Fibroblast of the aortic adventitia (primary cell): ENCODE measurements around the gene ADCY2. TPM values are rescaled to one million over a fixed set of nuclear protein-coding genes. Genes with fewer than 3 reads are reported as not detected.

Experiments
- DNase-seq: peaks from one replicate; pipeline ENCODE4 v3.0.0-alpha.2; 2010; ENCODE audit warnings: low read depth
- H3K4me3 ChIP-seq: 2 replicates; pipeline ENCODE4 v1.5.1; 2011; ENCODE audit warnings: low read depth, mild to moderate bottlenecking, control low read depth, low read length, moderate library complexity
- total RNA-seq: library from RNA; depleted of rRNA; stranded (reverse); fragments of >200 nt; gene quantifications from 2 replicates; pipeline ENCODE4 v1.2.3, GENCODE V29; 2012; ENCODE audit warnings: low replicate concordance
- TF ChIP-seq, protein P1 (sequence below): IDR thresholded peaks from 2 replicates; pipeline ENCODE4 v1.5.1; 2011; ENCODE audit warnings: mild to moderate bottlenecking, low read length, control low read depth, inconsistent platforms; ENCODE audit not compliant: insufficient read depth

ADCY2 gene
- total RNA-seq, 1 donor, result 0.09 TPM

DNA sequence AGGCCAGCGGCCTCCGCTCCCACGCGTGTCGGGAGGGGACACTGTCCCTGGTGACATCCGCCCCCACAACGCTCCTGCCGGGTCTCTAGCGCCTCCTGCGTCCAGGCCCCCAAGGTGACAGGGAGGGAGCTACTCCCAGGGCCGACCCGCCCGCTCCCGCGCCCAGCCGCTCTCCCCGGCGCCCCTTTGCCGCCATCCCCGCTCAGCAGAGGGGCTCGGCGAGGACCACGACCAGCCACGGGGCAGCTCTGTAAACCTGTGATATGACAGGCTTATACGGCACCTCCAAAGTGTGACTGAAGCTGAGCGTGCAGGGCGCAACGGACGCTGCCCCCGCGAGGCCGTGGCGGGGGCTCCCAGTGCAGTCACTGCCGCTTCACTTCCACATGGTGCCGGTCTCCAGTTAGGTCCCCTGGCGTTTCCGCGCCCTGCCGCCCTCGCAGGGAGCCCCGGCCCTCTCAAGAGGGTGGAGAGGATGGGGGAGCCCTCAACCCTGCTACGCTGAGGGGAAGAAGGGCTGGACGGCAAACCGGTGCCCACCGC is 978 bp upstream of the ADCY2 start:
- H3K4me3 ChIP-seq, result no peak overlapping the region
- TF ChIP-seq, protein P1, sequence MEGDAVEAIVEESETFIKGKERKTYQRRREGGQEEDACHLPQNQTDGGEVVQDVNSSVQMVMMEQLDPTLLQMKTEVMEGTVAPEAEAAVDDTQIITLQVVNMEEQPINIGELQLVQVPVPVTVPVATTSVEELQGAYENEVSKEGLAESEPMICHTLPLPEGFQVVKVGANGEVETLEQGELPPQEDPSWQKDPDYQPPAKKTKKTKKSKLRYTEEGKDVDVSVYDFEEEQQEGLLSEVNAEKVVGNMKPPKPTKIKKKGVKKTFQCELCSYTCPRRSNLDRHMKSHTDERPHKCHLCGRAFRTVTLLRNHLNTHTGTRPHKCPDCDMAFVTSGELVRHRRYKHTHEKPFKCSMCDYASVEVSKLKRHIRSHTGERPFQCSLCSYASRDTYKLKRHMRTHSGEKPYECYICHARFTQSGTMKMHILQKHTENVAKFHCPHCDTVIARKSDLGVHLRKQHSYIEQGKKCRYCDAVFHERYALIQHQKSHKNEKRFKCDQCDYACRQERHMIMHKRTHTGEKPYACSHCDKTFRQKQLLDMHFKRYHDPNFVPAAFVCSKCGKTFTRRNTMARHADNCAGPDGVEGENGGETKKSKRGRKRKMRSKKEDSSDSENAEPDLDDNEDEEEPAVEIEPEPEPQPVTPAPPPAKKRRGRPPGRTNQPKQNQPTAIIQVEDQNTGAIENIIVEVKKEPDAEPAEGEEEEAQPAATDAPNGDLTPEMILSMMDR, result no peak
- no peak for DNase-seq

DNA sequence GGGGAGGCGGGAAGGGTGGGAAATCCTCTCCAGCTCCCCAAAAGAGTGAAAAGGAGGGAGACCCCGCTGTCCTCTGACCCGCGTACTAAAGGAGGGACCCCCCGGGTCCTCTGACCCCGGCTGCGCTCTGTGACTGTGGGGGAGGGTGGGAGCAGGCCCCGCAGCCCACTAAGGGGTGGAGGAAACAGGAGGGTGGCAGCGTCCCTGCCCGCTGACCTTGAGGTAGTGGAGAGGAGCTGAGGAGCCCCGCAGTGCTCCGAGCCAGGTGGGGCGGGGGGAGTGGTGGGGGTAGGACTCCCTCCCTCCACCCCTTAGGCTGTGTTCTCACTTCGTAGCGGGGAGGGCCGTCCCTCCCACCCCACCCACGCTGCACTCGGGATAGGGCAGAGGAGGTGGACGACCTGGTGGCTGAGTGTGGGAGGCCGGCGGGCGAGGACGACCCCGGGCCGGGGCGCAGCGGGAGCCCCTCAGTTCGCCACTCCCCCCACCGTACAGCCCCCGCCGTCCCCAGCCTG is 449 bp upstream of the ADCY2 start:
- no peak overlapping the region for H3K4me3 ChIP-seq
- DNase-seq, result no peak
- TF ChIP-seq, protein P1, result no peak

DNA sequence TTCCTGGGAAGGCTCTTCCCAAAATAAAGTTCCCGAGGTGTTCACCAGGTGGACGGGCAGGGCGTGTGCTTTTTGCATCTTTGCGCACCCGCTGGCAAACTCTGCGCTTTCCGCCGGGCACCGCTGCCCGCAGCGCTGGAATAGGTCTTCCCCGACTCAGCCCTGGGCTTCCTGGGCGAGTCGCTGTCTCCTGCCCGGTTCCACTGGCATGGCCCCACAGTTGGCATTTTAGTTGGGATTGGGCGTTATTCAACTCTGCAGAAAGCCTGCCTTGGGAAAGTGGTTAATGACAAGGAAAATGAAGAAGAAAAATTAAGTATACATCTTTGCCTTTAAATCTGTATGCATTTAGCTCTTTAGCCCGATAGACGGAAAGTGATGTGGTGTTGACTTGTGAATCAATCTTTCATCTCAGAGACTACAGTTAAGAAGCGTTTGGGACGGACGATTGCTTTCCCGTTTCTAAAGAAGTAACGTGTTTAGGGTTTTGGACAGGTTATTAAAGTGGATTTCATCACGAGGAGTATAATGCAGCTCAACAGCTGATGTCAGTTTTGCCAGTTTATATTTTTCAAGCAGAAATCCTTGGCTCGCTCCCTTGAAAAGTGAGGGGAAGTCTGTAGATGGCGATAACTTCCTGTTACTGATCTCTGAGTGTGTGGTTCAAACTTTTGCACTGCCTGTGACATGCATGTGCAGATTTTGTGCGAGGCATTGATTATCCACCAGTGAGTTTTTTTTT is 946 bp downstream of the ADCY2 start:
- H3K4me3 ChIP-seq, result peak overlapping the region; percentile 62
- peak; percentile 32 for DNase-seq
- TF ChIP-seq, protein P1, result no peak

DNA sequence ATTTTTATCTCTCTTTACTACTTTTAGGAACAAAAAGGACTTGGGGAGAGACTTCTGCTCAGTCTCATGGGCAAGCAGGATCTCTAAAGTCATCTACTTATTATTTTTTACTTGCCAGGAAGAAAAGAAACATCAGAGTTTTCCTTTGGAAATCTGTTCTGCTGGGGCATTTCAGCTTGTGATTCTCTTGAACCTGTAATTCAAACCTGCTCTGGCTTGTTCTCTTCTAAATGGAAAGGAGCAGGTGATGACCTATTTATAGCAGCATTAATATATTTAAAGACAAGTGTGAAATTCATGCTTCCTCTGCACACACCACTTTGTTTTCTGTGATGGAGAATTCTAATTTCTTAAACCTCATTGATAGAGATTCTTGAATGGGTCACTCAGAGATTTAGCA is 2.0 kb downstream of the ADCY2 start:
- TF ChIP-seq, protein P1, result no peak

DNA sequence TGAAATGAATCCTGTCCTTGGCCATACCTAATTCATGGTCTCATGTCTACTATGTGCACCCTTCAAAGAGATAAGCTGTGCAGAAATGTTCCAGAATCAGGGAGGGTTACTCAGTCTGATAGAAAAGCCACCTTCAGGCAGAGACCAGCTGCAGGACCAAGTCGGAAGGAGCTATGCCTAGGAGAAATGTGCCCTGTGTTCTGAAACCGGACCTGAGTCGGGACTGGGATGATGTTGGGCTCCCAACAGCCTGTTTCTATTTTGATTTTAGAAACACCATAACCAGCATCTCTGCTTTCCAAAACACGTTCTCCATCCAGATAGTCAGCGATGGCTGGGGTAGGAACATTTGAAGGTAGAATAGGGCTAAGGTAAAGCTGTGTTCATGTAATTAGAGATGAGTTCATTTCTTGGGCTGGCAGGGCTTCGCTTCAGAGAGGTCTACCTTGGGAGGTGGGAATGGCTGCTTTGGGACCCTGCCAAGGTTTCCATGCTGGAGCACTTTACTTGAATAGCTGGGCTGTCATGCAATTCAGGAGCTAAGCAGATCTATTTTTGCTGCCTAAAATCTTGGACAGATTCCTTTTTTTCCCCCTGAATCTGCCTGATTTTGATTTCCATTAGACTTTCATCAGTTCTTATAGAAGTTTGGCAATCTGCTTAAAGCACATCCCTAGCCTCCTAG is 2.8 kb downstream of the ADCY2 start:
- DNase-seq, result no peak
- TF ChIP-seq, protein P1, result no peak
- no peak overlapping the region for H3K4me3 ChIP-seq

More for the DNA sequence above, 2.0 kb downstream of the ADCY2 start:
- no peak for DNase-seq
- no peak overlapping the region for H3K4me3 ChIP-seq

DNA sequence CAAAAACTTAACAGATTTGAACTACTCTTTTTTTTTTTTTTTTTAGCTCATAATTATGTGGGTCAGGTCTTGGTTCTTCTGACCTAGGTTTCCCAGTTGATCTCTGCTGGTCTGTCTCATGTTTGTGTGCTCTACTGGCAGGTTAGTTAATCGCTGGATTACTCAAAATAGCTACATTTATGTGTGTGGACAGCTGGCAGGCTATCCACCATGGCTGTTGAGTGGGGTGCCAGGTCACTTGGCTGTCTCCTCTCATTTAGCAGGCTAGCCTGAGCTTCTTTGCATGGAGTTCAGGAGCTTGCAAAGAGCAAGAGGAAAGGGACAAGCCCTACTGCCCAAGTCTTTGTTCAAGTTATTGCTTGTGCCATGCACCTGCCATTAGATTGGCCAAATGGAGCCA is 9.3 kb downstream of the ADCY2 start:
- TF ChIP-seq, protein P1, result no peak
- no peak overlapping the region for H3K4me3 ChIP-seq
- no peak for DNase-seq
